Measurements from ENCODE around the gene IL37. TPM values are rescaled to one million over a fixed set of nuclear protein-coding genes. Genes with fewer than 3 reads are reported as not detected.

Gene IL37
- total RNA-seq, 2 donors from 2014 or later, result 0.99 TPM; not detected in 1

DNA sequence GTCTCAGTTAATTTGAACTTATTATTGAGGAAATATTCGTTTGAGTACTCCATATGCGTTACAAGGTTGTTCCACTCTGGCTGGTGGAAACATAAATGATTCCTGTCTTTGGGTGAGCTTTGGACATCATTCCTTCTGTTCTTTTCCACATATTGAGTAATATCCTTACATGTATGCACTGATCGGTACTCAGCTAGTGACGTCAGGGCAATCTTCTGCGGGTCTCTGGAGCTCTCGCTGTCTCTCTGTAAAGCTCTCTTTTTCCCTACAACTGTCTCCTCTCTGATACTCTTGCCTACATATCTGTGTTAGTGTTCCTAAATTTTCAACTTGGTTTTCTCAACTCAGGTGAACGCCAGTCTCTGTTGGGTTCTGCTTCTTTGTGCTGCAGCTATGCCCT, 43.4 kb downstream of the IL37 start:
- DNase-seq, result no peak
- Histone ChIP-seq H3K27me3 (no peaks in the 10 kb centered on the region), H3K4me3 (no peak overlapping the region), H3K4me1 (no peaks in the 10 kb centered on the region), H3K9me3 (no peaks in the 10 kb centered on the region), H3K9ac (ENCODE audit: low read depth in 2 of 2, low read length in 2 of 2) (no peak overlapping the region), H3K36me3 (no peaks in the 10 kb centered on the region), H3K27ac (no peak overlapping the region)
- TF ChIP-seq, protein P1, sequence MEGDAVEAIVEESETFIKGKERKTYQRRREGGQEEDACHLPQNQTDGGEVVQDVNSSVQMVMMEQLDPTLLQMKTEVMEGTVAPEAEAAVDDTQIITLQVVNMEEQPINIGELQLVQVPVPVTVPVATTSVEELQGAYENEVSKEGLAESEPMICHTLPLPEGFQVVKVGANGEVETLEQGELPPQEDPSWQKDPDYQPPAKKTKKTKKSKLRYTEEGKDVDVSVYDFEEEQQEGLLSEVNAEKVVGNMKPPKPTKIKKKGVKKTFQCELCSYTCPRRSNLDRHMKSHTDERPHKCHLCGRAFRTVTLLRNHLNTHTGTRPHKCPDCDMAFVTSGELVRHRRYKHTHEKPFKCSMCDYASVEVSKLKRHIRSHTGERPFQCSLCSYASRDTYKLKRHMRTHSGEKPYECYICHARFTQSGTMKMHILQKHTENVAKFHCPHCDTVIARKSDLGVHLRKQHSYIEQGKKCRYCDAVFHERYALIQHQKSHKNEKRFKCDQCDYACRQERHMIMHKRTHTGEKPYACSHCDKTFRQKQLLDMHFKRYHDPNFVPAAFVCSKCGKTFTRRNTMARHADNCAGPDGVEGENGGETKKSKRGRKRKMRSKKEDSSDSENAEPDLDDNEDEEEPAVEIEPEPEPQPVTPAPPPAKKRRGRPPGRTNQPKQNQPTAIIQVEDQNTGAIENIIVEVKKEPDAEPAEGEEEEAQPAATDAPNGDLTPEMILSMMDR (IDR thresholded peaks at IDR 0.05), result no peak
- intact Hi-C loops (cut with DNase I), result no loop called here

GRCh38 chr2:112957511-112957910, 46.5 kb downstream of the IL37 start:
- no peak overlapping the region for H3K4me3 ChIP-seq
- intact Hi-C loops (cut with DNase I), result loop anchor here (5.0 kb wide), 1 partner anchor 210 kb away; no protein-coding TSS in a partner anchor
- H3K27ac ChIP-seq, result no peak overlapping the region
- no peak overlapping the region for H3K9ac ChIP-seq (ENCODE audit: low read depth in 2 of 2, low read length in 2 of 2)
- no peaks in the 10 kb centered on the region for H3K9me3 ChIP-seq
- H3K27me3 ChIP-seq, result no peaks in the 10 kb centered on the region
- no peaks in the 10 kb centered on the region for H3K4me1 ChIP-seq
- DNase-seq, result no peak
- no peaks in the 10 kb centered on the region for H3K36me3 ChIP-seq
- TF ChIP-seq, protein P1 (IDR thresholded peaks at IDR 0.05), result no peak

DNA sequence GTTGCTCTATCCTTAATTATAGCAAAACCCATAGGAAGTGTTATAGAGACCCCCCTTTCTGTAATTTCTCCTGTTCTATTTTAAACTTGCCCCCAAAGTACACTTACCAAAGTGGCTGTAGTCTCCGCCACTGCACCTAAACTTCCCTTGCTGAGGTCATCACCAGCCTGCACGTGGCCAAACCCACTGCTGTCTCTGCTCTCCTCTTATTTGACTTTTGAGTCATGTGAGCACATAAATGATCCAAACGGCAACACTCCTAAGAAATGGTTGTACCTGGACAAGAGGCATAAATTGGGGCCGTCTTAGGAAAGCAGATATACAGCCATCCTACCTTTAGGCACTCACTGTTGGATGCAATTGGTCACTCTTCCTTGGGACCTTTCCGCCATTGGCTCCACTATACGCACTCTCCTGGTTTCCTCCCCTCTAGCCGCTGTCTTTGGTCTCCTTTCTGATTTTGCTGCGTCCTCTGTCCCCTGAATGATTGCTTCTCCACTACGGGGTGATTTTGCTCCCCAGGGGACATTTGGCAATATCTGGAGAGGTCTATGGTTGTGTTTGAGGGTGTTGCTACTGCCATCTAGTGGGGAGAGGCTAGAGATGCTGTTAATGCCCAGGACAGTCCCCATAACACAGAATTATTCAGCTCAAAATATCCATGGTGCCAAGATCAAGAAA, 47.6 kb downstream of the IL37 start:
- intact Hi-C loops (cut with DNase I), result loop anchor here (5.0 kb wide), 1 partner anchor 211 kb away; no protein-coding TSS in a partner anchor
- DNase-seq, result peak; percentile 36

GRCh38 chr2:112959109-112959812, 48.3 kb downstream of the IL37 start:
- Histone ChIP-seq H3K27ac (no peak overlapping the region), H3K9me3 (no peaks in the 10 kb centered on the region), H3K27me3 (no peaks in the 10 kb centered on the region), H3K4me1 (no peaks in the 10 kb centered on the region), H3K4me3 (no peak overlapping the region), H3K9ac (ENCODE audit: low read depth in 2 of 2, low read length in 2 of 2) (no peak overlapping the region), H3K36me3 (no peaks in the 10 kb centered on the region)
- DNase-seq, result no peak
- intact Hi-C loops (cut with DNase I), result loop anchor here (5.0 kb wide), 1 partner anchor 212 kb away; no protein-coding TSS in a partner anchor
- TF ChIP-seq, protein P1 (IDR thresholded peaks at IDR 0.05), result no peak

More for the DNA sequence above, 47.6 kb downstream of the IL37 start:
- Histone ChIP-seq H3K9me3 (no peaks in the 10 kb centered on the region), H3K9ac (ENCODE audit: low read depth in 2 of 2, low read length in 2 of 2) (no peak overlapping the region), H3K27me3 (no peaks in the 10 kb centered on the region), H3K27ac (no peak overlapping the region), H3K4me1 (no peaks in the 10 kb centered on the region), H3K4me3 (no peak overlapping the region), H3K36me3 (no peaks in the 10 kb centered on the region)
- TF ChIP-seq, protein P1 (IDR thresholded peaks at IDR 0.05), result peak; percentile 81

- no peak for DNase-seq
- no peaks in the 10 kb centered on the region for H3K9me3 ChIP-seq
- intact Hi-C loops (cut with DNase I), result no loop called here
- H3K9ac ChIP-seq (ENCODE audit: low read depth in 2 of 2, low read length in 2 of 2), result no peak overlapping the region
- no peaks in the 10 kb centered on the region for H3K27me3 ChIP-seq
- H3K27ac ChIP-seq, result no peak overlapping the region
- H3K4me3 ChIP-seq, result no peak overlapping the region
- no peaks in the 10 kb centered on the region for H3K36me3 ChIP-seq
- TF ChIP-seq, protein P1 (IDR thresholded peaks at IDR 0.05), result no peak
- H3K4me1 ChIP-seq, result no peaks in the 10 kb centered on the region
Measured at GRCh38 chr2:112960230-112960825, 49.4 kb downstream of the IL37 start.

Data from colonic mucosa (tissue), 4 donors.